Neural progenitor cell (in vitro differentiated cells): ENCODE results near the gene FITM1.

Source experiments
- CTCF ChIP-seq: fragments of 200-600 bp; sonication (generic); IDR thresholded peaks from 2 replicates; pipeline ENCODE4 v1.5.1; 2017; ENCODE audit warnings: antibody characterized with exemption, mild to moderate bottlenecking
- EZH2 ChIP-seq: fragments of 200-600 bp; sonication (generic); IDR thresholded peaks from 2 replicates; pipeline ENCODE4 v1.6.1; 2017; ENCODE audit warnings: antibody characterized with exemption, mild to moderate bottlenecking, moderate library complexity
- EZH2phosphoT487 ChIP-seq: fragments of 200-600 bp; sonication (generic); IDR thresholded peaks from 2 replicates; pipeline ENCODE4 v1.6.1; 2017; ENCODE audit warnings: antibody characterized with exemption

GRCh38 chr14:24136684-24137528, 6.4 kb downstream of the FITM1 start:
- TF ChIP-seq CTCF (no peak), EZH2phosphoT487 (no peak), EZH2 (no peak)
